Measurements from ENCODE around the gene BATF2. TPM values are rescaled to one million over a fixed set of nuclear protein-coding genes. Genes with fewer than 3 reads are reported as not detected.
"Not testable (repeated sequence)": the region's sequence is repeated elsewhere in the genome, so short reads cannot be mapped to it uniquely, and the experiment has no call there.

Gene BATF2
- total RNA-seq, 1 donor from 2014 or later = not detected

GRCh38 chr11:65027213-65028067 is 30.7 kb upstream of the BATF2 start, which contains the start of gene SNX15:
Gene SNX15, plus strand, starts transcription at chr11:65027439. Its CDS starts 99 bp downstream, at chr11:65027538.
- Mint-ChIP-seq H3K27ac (peak within 1 kb of the TSS; percentile 83), H3K27me3 (ENCODE audit: insufficient read depth) (no peaks in the 10 kb centered on the region), H3K4me3 (peak within 1 kb of the TSS; percentile 83), H3K36me3 (ENCODE audit: low read depth) (peaks cover 3% of the 10 kb centered on the region), H3K4me1 (ENCODE audit: low read depth) (peaks cover 23% of the 10 kb centered on the region), H3K9me3 (no peaks in the 10 kb centered on the region)
- DNase-seq (ENCODE audit: low spot score) = peak; percentile 91
- intact Hi-C loops (cut with micrococcal nuclease) = loop anchor here (1.0 to 5.0 kb wide), 11 partner anchors 13 to 543 kb away; partner anchors contain the start of genes ARL2, ATG2A, CDCA5 and MEN1

- Mint-ChIP-seq H3K9me3 (no peaks in the 10 kb centered on the region), H3K36me3 (ENCODE audit: low read depth) (peaks cover 8% of the 10 kb centered on the region), H3K27me3 (ENCODE audit: insufficient read depth) (no peaks in the 10 kb centered on the region), H3K27ac (peak overlapping the region; percentile 83), H3K4me1 (ENCODE audit: low read depth) (peaks cover 23% of the 10 kb centered on the region), H3K4me3 (peak overlapping the region; percentile 83)
- intact Hi-C loops (cut with micrococcal nuclease) = loop anchor here (1.0 to 5.0 kb wide), 11 partner anchors 13 to 543 kb away; partner anchors contain the start of genes ARL2, ATG2A, CDCA5 and MEN1
- no peak for DNase-seq (ENCODE audit: low spot score)
Observed at GRCh38 chr11:65026810-65027209, 30.0 kb upstream of the BATF2 start.

GRCh38 chr11:65023502-65023901 is 26.7 kb upstream of the BATF2 start:
- intact Hi-C loops (cut with micrococcal nuclease); H3K9me3 Mint-ChIP-seq; H3K27ac Mint-ChIP-seq; H3K27me3 Mint-ChIP-seq (ENCODE audit: insufficient read depth); H3K4me3 Mint-ChIP-seq; DNase-seq (ENCODE audit: low spot score): not testable (repeated sequence)
- H3K4me1 Mint-ChIP-seq (ENCODE audit: low read depth) = peaks cover 16% of the 10 kb centered on the region
- peaks cover 18% of the 10 kb centered on the region for H3K36me3 Mint-ChIP-seq (ENCODE audit: low read depth)

GRCh38 chr11:65021509-65021908 is 24.7 kb upstream of the BATF2 start:
- peaks cover 21% of the 10 kb centered on the region for H3K36me3 Mint-ChIP-seq (ENCODE audit: low read depth)
- H3K9me3 Mint-ChIP-seq = no peaks in the 10 kb centered on the region
- peaks cover 5% of the 10 kb centered on the region for H3K4me1 Mint-ChIP-seq (ENCODE audit: low read depth)
- intact Hi-C loops (cut with micrococcal nuclease) = no loop called here
- peaks cover 2% of the 10 kb centered on the region for H3K27me3 Mint-ChIP-seq (ENCODE audit: insufficient read depth)
- H3K4me3 Mint-ChIP-seq = no peak overlapping the region
- H3K27ac Mint-ChIP-seq = no peak overlapping the region
- no peak for DNase-seq (ENCODE audit: low spot score)

GRCh38 chr11:65021003-65021402 is 24.2 kb upstream of the BATF2 start:
- peaks cover 24% of the 10 kb centered on the region for H3K36me3 Mint-ChIP-seq (ENCODE audit: low read depth)
- H3K27me3 Mint-ChIP-seq (ENCODE audit: insufficient read depth) = peaks cover 2% of the 10 kb centered on the region
- H3K27ac Mint-ChIP-seq = no peak overlapping the region
- intact Hi-C loops (cut with micrococcal nuclease) = no loop called here
- H3K4me1 Mint-ChIP-seq (ENCODE audit: low read depth) = peaks cover 10% of the 10 kb centered on the region
- H3K4me3 Mint-ChIP-seq = no peak overlapping the region
- DNase-seq (ENCODE audit: low spot score) = no peak
- no peaks in the 10 kb centered on the region for H3K9me3 Mint-ChIP-seq

GRCh38 chr11:65019824-65020223 is 23.1 kb upstream of the BATF2 start:
- intact Hi-C loops (cut with micrococcal nuclease) = no loop called here
- no peak overlapping the region for H3K27ac Mint-ChIP-seq

GRCh38 chr11:65017937-65018336 is 21.2 kb upstream of the BATF2 start:
- Mint-ChIP-seq H3K27ac (no peak overlapping the region), H3K4me1 (ENCODE audit: low read depth) (peaks cover 20% of the 10 kb centered on the region), H3K27me3 (ENCODE audit: insufficient read depth) (peaks cover 2% of the 10 kb centered on the region), H3K4me3 (no peak overlapping the region), H3K9me3 (no peaks in the 10 kb centered on the region), H3K36me3 (ENCODE audit: low read depth) (peaks cover 24% of the 10 kb centered on the region)
- DNase-seq (ENCODE audit: low spot score) = no peak
- intact Hi-C loops (cut with micrococcal nuclease) = no loop called here

More at GRCh38 chr11:65019824-65020223, 23.1 kb upstream of the BATF2 start:
- no peak for DNase-seq (ENCODE audit: low spot score)
- peaks cover 13% of the 10 kb centered on the region for H3K4me1 Mint-ChIP-seq (ENCODE audit: low read depth)
- H3K9me3 Mint-ChIP-seq = no peaks in the 10 kb centered on the region
- H3K4me3 Mint-ChIP-seq = no peak overlapping the region
- peaks cover 2% of the 10 kb centered on the region for H3K27me3 Mint-ChIP-seq (ENCODE audit: insufficient read depth)
- H3K36me3 Mint-ChIP-seq (ENCODE audit: low read depth) = peaks cover 24% of the 10 kb centered on the region

GRCh38 chr11:65016705-65017104 is 19.9 kb upstream of the BATF2 start:
- intact Hi-C loops (cut with micrococcal nuclease) = no loop called here
- H3K4me1 Mint-ChIP-seq (ENCODE audit: low read depth) = peaks cover 22% of the 10 kb centered on the region
- no peak for DNase-seq (ENCODE audit: low spot score)
- peaks cover 2% of the 10 kb centered on the region for H3K27me3 Mint-ChIP-seq (ENCODE audit: insufficient read depth)
- no peak overlapping the region for H3K27ac Mint-ChIP-seq
- H3K36me3 Mint-ChIP-seq (ENCODE audit: low read depth) = peaks cover 18% of the 10 kb centered on the region
- no peaks in the 10 kb centered on the region for H3K9me3 Mint-ChIP-seq
- peak overlapping the region; percentile 8 for H3K4me3 Mint-ChIP-seq

- H3K4me1 Mint-ChIP-seq (ENCODE audit: low read depth) = peaks cover 22% of the 10 kb centered on the region
- H3K27me3 Mint-ChIP-seq (ENCODE audit: insufficient read depth) = peaks cover 2% of the 10 kb centered on the region
- peak overlapping the region; percentile 95 for H3K27ac Mint-ChIP-seq
- H3K36me3 Mint-ChIP-seq (ENCODE audit: low read depth) = peaks cover 12% of the 10 kb centered on the region
- H3K9me3 Mint-ChIP-seq = no peaks in the 10 kb centered on the region
- intact Hi-C loops (cut with micrococcal nuclease) = loop anchor here (1.0 to 5.0 kb wide), 9 partner anchors 13 to 248 kb away; partner anchors contain the start of genes ATG2A, EHD1, FAU and MAJIN
- H3K4me3 Mint-ChIP-seq = peak overlapping the region; percentile 88
- DNase-seq (ENCODE audit: low spot score) = no peak
Observed at GRCh38 chr11:65014726-65015227, 18.0 kb upstream of the BATF2 start.

- peak; percentile 83 for DNase-seq (ENCODE audit: low spot score)
- peak within 1 kb of the TSS; percentile 90 for H3K4me3 Mint-ChIP-seq
- H3K27ac Mint-ChIP-seq = peak within 1 kb of the TSS; percentile 99
- peaks cover 8% of the 10 kb centered on the region for H3K36me3 Mint-ChIP-seq (ENCODE audit: low read depth)
- H3K4me1 Mint-ChIP-seq (ENCODE audit: low read depth) = peaks cover 22% of the 10 kb centered on the region
- H3K9me3 Mint-ChIP-seq = no peaks in the 10 kb centered on the region
- intact Hi-C loops (cut with micrococcal nuclease) = loop anchor here (1.0 to 5.0 kb wide), 14 partner anchors 13 to 248 kb away; partner anchors contain the start of genes ATG2A, CDCA5, EHD1 and FAU
- peaks cover 2% of the 10 kb centered on the region for H3K27me3 Mint-ChIP-seq (ENCODE audit: insufficient read depth)
Observed at GRCh38 chr11:65013888-65014725, 17.3 kb upstream of the BATF2 start, which contains the start of gene ARL2. Gene ARL2, plus strand, starts transcription at chr11:65014160. Its CDS starts 48 bp downstream, at chr11:65014208.

GRCh38 chr11:65013130-65013887 is 16.5 kb upstream of the BATF2 start:
- DNase-seq (ENCODE audit: low spot score) = peak; percentile 89
- no peaks in the 10 kb centered on the region for H3K9me3 Mint-ChIP-seq
- peak overlapping the region; percentile 99 for H3K27ac Mint-ChIP-seq
- H3K27me3 Mint-ChIP-seq (ENCODE audit: insufficient read depth) = peaks cover 2% of the 10 kb centered on the region
- peak overlapping the region; percentile 90 for H3K4me3 Mint-ChIP-seq
- H3K4me1 Mint-ChIP-seq (ENCODE audit: low read depth) = peaks cover 22% of the 10 kb centered on the region
- peaks cover 8% of the 10 kb centered on the region for H3K36me3 Mint-ChIP-seq (ENCODE audit: low read depth)
- intact Hi-C loops (cut with micrococcal nuclease) = loop anchor here (1.0 to 5.0 kb wide), 7 partner anchors 28 to 249 kb away; partner anchors contain the start of genes CDCA5, MAJIN, POLA2 and PPP2R5B

- no peaks in the 10 kb centered on the region for H3K36me3 Mint-ChIP-seq (ENCODE audit: low read depth)
- H3K4me3 Mint-ChIP-seq = no peak overlapping the region
- H3K9me3 Mint-ChIP-seq = no peaks in the 10 kb centered on the region
- no peak overlapping the region for H3K27ac Mint-ChIP-seq
- H3K27me3 Mint-ChIP-seq (ENCODE audit: insufficient read depth) = no peaks in the 10 kb centered on the region
- peaks cover 9% of the 10 kb centered on the region for H3K4me1 Mint-ChIP-seq (ENCODE audit: low read depth)
- intact Hi-C loops (cut with micrococcal nuclease) = no loop called here
- no peak for DNase-seq (ENCODE audit: low spot score)
Observed at GRCh38 chr11:65008873-65009272, 12.1 kb upstream of the BATF2 start.

Data from activated T-helper 1 cell treated with anti-CD3 and anti-CD28 coated beads, Interleukin-12 subunit alpha, Interleukin-12 subunit beta, Interleukin-2, Interleukin-4 antibody, amounts not matched to agents 30 ng/mL and 10 ng/mL and 1 ng/mL, durations not matched to agents 14 hours and 24 hours and 36 hours (primary cell).